Right ventricle myocardium inferior (tissue), 1 donor: Measurements from ENCODE around the gene TGIF1. TPM values are rescaled to one million over a fixed set of nuclear protein-coding genes. Genes with fewer than 3 reads are reported as not detected.
A peak's percentile ranks its signal among the peaks of the same experiment; 100 is the strongest.

Source experiments
- ATAC-seq: fragments of 200-7000 bp; cut with Tn5 transposase; one replicate; pipeline ENCODE4 v1.9.1; 2020; ENCODE audit warnings: mild to moderate bottlenecking, moderate library complexity
- DNase-seq: peaks from one replicate; pipeline ENCODE4 v3.0.0; 2021; ENCODE audit errors: missing footprints
- intact Hi-C: fragments of 100-400 bp; cut with DNase I; formaldehyde crosslinking; loops from one replicate; pipeline ENCODE4 v1.11.0; 2022
- total RNA-seq: library from RNA; stranded (reverse); fragmentation: NEBNext Ultra II Directional; extraction: Animal tissue kit (Norgen Biotek cat#: 25700); gene quantifications from one replicate; pipeline ENCODE4 v1.2.1, GENCODE V29; 2021
- donor health status: DM: no; HTN: yes; CAD: no; lungs with severe emphysema.

The TGIF1 gene
- total RNA-seq, 1 donor from 2014 or later, result 8.4 TPM

DNA sequence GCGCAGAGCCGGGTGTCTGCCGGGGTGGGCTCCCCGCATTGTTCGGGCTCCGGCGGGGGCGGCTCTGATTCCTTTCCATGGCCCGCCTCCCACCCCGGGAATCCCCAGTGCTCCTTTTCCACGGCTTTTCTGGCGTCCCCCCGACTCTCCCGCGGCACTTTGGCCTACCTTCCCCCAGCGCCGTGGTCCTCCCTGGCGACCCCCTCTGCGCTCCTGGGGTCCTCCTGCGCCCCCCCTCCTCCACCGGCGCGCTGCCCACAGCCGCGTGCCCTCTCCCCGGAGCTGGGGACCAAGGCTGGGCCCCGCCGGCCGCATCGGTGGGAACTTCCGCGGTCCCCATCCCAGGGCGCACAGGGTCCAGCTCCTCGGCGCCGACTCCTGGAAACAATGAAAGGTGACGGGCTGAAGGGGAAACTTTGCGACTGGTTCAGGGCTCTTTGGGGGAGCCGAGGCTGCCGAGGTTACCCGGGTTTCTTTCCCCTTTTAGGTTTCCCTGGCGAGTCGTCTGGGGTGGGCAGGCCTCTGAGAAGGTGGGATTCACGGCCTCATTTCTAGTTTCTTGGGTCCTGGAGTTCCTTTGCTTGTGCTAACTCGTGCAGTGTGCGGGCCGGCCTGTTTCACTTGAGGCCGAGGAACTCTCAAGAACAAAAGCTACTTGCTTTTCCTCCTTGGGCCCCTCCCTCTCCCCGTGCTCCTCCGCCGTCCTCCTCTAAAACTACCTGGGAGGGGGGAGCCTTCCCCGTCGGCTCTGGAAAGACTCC lies 2.2 kb downstream of the TGIF1 start:
- no peak for ATAC-seq
- intact Hi-C loops, result loop anchor here (2.0 to 5.0 kb wide), 2 partner anchors 171 to 215 kb away; no protein-coding TSS in a partner anchor
- peak; percentile 78 for DNase-seq

DNA sequence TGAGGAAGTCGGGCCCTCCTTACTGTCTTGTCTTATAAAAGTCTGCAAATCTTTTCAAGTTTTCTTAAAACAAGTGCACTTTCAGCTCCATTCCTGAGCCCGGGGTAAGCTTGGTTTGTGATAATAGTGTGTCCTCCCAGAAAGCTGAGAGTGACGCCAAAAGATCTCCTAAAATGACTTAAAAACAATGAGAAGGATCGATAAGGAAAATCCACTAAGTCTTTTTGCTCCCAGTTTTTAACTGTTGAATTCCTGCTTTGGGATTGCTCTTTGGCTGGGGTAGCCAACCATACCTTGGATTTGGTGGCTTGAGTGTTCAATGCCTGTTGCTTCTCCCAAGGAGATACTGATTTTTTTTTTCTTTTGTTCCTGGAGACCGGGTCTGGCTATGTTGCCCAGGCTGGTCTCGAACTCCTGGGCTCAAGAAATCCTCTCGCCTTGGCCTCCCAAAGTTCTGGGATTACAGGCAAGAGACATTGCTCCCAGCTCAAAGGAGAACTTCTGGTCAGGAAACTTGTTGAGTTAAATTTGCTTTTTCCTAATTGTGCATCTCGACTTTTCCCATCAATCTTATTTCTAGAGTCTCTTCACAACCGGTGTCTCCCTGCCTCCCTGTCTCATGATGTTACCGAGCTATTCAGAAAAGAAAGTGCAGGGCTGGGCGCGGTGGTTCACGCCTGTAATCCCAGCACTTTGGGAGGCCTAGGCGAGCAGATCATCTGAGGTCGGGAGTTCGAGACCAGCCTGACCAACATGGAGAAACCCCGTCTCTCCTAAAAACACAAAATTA lies 3.0 kb downstream of the TGIF1 start:
- ATAC-seq (no peak), DNase-seq (no peak)
- intact Hi-C loops, result loop anchor here (5.0 kb wide), 1 partner anchor 214 kb away; no protein-coding TSS in a partner anchor

DNA sequence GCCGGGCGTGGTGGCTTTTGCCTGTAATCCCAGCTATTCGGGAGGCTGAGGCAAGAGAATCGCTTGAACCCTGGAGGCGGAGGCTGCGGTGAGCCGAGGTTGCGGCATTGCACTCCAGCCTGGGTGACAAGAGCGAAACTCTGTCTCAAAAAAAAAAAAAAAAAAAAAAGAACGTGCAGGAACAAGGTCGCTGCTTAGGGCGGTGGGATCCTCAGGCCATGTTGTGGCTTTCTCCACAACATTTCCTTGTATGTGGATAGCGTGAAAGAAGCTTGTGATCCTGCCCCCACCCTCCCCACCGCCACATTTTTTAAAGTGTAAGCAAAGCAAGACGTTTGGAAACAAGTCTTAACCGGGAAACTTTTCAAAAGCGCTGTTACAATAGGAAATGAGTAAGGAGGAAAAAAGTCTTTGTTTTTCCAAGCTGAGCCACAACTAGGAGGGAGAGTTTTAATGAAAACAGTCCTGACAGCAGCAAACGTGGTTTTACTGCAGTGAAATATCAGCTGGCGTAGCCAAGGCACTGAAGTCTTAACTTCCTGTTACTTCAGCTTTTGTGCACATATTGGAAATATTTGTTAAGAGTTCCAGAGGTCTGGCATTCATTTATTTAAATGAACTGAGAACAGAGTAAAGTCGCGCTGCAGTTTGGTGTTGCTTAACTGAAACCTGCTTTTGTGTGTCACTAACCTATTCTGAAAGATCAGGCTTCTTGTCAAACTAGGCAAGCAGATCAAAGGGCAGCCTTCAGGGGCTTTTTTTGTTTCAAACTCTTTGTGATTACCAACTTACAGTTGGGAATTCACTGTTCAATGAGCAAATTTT lies 3.8 kb downstream of the TGIF1 start:
- no peak for ATAC-seq
- intact Hi-C loops, result loop anchor here (5.0 kb wide), 1 partner anchor 214 kb away; no protein-coding TSS in a partner anchor
- no peak for DNase-seq

DNA sequence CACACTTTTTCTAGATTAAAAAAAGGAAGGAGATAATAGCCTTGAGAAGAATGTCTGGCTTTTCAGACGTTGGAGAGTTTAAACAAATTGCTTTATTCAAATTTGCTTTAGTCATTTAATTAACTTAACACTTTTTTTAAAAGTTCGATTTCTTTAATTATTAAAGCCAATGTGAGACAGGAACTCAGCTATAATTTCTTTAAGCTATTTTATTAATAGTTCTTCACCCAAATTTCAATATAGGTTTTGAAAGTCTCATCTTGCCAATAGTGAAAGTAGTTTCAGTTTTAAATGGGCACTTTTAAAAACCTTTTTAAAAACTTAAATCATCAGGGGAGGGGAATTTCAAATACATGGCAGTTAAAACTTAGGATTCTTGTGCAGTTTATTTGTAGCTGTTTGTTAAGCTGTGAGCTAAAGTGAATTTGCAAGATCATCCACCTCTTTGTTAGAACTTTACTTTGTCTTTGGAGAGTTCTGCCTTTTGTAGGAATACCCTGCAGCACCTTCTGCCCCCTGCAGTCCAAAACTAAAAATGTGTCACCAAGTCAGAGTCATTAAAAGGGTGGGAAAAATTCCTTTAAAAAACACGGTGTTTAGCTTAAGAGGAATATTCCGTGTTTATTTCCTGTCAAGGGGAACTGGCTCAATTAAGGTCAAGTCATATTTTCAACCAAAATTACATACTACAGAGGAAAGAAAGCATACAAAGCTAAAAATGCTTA lies 4.6 kb downstream of the TGIF1 start:
- DNase-seq, result no peak
- intact Hi-C loops, result loop anchor here (5.0 kb wide), 1 partner anchor 213 kb away; no protein-coding TSS in a partner anchor
- no peak for ATAC-seq

DNA sequence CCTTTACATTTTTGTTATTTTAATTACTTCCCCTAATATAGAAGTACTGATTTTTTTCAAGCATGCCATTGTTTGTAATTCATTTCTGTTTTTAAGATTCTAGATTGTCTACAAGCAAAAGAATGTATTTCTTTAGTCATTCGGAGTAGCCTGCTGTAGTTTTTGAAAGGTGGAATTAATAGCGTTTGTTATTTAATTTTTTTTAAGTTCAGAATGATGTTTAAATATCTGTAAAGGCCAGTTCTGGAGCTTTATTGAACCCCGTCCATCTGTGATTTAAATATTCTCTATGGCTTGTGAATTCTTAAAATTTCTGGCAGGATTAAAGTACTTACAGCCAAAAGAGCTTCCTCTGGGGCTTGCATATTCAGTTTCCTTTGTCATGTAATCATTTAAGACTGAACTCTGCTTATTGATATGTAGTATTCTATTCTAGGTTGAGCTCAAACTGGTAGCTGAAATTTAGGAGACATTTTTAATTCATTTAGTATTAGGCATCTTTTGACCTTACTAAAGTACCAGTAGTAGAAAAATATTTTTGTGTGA lies 5.2 kb downstream of the TGIF1 start:
- DNase-seq (no peak), ATAC-seq (no peak)
- intact Hi-C loops, result no loop called here

DNA sequence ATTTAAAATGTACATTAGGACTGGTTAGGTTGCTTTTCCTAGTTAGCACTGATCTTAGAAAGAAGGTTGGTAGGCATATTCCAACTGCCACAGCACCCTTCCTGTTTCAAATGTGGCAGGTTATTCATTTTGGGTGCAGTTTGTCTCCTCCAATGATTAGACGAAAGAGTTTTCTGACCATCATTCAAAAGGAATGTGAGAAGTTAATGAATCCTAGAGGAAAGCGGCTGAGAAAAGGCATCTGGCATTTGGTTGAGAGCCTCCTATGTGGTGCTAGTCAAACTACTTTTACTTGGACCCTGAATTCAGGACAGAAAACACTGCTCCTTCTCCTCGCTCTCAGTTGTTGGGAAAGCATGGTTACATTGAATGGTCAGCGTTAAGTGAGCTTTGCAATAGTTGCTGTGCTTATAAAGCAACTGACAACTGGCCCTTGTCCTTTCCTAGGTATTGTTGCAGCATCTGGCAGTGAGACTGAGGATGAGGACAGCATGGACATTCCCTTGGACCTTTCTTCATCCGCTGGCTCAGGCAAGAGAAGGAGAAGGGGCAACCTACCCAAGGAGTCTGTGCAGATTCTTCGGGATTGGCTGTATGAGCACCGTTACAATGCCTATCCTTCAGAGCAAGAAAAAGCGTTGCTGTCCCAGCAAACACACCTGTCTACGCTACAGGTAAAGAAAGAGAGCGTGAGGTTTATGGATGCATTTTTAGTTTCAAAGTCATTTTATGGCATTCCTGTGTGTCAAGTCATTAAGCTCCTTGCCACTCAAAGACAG lies 6.1 kb downstream of the TGIF1 start:
- intact Hi-C loops, result no loop called here
- DNase-seq (no peak), ATAC-seq (no peak)

DNA sequence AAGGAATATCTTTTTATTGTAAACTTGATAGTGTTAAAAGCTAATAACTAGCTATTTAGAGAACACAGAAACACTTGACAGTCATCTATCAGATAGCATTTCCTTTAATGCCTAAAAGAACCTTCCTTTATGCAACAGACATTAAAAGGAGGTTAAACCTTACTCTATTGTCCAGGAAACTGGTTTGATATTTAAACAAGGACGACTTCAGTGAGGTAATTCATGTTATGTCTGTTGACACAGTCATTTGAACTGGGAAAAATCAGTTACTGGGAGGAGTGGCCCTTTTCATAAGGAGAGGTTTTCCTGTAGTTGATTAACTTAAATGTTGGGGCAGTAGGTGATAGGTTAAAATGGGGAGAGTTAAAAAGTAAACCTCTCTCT lies 6.7 kb downstream of the TGIF1 start:
- DNase-seq, result no peak
- no peak for ATAC-seq
- intact Hi-C loops, result no loop called here

DNA sequence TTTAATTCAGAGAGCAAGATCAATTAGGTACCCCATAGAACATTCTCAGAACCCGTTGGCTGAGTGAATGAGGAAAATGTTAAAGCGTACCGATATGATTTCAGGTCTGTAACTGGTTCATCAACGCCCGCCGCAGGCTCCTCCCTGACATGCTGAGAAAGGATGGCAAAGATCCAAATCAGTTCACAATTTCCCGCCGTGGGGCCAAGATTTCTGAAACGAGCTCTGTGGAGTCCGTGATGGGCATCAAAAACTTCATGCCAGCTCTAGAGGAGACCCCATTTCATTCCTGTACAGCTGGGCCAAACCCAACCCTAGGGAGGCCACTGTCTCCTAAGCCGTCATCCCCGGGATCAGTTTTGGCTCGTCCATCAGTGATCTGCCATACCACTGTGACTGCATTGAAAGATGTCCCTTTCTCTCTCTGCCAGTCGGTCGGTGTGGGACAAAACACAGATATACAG lies 7.3 kb downstream of the TGIF1 start:
- ATAC-seq (no peak), DNase-seq (no peak)
- intact Hi-C loops, result no loop called here

DNA sequence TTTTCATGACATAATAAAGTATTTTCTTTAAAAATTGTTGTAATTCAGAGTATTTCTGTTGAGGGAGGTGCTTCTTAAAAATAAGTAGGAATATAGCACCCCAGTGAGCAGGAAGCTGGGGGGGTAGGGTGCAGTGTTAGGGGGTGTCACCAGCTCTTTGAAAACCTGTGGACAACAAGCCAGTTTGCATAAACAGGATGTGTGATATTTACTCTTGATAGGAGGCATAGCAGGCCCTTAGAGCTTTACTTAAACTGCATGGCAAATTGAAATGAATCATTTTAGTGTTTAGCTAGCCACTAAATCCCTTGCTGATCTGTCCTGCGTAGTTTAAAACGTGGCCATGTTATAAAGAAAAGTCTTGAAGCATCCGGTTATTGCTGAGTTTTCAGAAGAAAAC lies 8.4 kb downstream of the TGIF1 start:
- intact Hi-C loops, result no loop called here
- ATAC-seq, result no peak
- no peak for DNase-seq

DNA sequence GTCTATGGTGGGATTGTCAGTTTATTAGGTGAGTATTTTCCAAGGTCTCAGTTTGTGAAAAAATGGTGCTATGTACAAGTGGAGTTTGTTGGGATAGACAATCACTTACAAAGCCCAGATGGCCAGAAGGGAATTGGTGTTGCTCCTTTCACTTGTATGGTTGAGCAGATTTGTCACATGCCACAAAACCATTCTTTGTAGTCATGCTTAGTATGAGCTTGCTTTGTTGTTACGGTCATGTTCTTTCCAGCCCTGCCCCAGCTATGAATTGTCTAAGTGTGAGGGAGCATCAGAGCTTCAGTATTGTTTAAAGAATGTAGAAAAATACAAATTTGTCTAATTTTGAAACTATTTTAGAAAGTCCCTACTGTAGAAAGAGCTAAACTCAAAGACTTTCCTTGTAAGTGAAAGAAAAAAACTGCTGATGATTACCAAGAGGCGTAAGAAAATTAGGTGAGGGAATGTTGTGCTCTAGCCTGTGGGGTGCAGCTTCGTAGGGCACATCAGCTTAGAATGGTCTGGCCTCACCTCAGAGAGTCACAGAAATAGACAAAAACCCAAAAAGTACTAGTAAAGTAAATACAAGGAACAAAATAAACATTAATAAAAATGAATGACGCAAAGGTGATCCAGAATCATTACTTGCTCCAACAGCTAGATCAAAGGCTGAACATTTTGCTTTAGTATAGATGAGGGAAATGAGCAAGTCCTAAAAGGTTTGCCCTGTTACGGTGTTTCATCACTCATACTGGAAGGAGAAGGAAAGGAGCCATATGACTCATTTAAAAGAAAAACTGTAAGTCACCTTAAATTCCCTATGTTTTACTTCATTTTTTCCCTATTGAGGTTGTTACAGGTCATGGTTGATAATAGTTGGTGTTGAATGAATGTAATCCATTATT lies 9.2 kb downstream of the TGIF1 start:
- no peak for DNase-seq
- intact Hi-C loops, result no loop called here
- ATAC-seq, result no peak

DNA sequence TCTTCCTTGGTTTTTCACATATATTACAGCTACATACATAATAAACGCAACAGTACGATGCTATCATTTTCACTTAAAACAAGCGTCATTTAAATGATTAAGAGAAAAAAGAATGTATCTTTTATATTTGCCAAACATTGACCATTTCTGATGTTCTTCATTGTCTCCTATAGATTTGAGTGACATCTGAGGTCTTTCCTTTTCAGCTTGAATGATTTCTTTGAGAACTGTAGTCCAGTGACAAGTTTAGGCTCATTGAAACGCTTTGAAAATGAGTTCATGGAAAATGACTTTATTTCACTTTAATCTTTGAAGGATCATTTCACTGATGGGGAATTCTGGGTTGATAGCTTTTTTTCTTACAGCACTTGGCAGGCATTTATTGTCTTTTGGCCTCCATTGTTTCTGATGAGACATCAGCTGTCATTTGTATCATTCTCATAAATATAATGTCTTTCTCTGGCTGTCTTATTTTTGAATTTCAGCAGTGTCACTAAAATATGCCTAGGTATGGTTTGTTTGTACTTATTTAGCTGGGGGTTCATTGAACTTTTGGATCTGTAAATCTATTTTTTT lies 10.9 kb downstream of the TGIF1 start:
- intact Hi-C loops, result no loop called here
- ATAC-seq, result no peak

DNA sequence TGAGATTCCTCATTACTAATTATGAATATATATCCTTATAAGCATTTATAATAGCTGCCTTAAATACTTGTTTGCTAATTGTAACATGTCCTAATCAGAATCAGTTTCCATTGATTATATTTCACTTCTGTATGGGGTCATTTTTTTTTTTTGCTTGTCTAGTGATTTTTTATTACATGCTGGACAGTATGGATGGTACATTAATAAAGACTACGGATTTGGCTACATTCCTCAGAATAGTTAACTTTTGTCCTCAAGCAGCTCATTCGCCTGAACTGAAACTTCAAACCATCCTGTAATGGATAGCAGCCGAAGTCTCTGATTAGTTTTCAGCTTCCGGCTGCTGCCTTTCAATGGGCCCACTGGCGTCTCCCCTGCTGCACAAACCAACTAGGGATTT lies 11.7 kb downstream of the TGIF1 start:
- intact Hi-C loops, result no loop called here
- DNase-seq (no peak), ATAC-seq (no peak)

More for the DNA sequence above, 10.9 kb downstream of the TGIF1 start:
- no peak for DNase-seq

DNA sequence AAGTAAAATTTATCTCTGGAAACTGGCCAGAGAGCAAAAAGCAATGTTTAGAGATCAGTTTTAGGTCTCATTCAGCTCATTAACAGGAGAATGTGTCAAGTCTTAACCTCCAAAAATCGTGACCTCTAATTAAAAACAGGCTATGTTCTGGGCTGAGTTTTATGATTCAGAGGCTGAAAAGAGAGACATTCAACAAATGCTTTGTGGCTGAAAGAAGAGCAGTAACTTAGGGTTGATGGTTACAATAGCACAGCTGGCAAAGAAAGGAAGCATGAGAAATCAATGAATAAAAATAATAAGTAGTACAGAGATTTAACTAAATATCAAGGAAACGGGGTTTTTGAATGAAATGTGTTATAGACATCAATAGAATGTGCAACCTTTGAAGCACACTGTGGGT lies 13.1 kb downstream of the TGIF1 start:
- intact Hi-C loops, result no loop called here
- no peak for DNase-seq

DNA sequence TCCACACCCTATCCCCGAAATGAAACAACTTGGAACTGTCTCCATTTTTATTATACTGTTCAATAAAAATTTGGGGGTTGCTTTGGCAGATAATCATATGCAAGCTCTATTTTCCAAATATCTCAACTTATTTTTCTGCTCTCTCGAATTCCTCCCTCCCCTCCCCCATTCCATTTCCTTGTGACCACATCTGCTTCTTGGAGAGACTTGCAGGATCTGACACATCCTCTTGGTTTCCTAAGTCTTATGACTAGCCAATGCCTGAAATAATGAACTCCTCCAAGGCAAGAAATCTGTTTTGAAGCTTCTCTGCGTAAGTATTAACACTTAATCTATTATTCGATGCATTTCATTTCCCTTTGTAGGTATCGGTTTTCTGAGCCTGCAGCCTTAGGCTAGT lies 16.1 kb downstream of the TGIF1 start:
- DNase-seq (no peak), ATAC-seq (no peak)
- intact Hi-C loops, result no loop called here

More for the DNA sequence above, 13.1 kb downstream of the TGIF1 start:
- no peak for ATAC-seq

DNA sequence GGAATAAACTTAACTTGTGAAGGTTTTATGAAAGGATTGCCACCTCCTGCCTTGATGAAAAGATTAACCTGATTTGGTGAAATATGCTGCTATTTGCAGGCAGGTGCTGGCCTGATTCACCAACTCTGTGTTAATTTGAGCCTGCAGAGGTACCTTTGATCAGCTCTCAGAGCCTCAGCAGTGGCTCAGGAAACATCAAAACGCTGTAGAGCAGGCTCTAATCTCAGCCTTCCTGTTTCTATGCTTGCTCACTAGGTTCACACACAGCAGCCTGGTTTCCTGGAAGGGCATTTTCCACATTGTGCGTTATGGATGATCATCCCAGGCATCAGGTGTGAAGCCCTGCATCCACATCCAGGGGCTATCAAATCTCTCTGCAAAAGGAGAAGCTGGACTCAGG lies 16.9 kb downstream of the TGIF1 start:
- intact Hi-C loops, result no loop called here
- ATAC-seq (no peak), DNase-seq (no peak)

DNA sequence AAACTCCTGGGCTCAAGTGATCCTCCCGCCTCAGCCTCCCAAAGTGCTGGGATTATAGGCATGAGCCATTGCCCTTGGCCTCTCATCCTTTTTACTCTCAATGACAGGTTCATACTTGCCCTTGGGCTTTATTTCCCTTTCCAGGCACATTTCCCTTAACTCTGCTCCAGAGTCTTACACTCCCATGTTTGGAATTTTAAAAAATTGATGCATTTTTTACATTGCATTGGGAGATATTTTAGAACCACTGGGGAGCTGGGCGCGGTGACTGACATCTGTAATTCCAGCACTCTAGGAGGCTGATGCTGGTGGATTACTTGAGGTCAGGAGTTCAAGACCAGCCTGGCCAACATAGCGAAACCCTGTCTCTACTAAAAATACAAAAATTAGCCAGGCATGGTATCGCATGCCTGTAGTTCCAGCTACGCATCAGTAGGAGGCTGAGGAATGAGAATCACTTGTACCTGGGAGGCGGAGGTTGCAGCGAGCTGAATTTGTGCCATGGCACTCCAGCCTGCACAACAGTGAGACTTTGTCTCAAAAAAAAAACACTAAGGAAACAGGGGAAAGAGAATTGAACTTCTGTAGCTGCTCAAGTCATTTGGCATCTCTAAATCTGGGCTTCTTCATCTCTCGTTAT lies 18.2 kb downstream of the TGIF1 start:
- DNase-seq, result no peak
- intact Hi-C loops, result no loop called here
- ATAC-seq, result no peak
